Hepatocyte (in vitro differentiated cells): ENCODE results near the gene CEP55. TPM values are rescaled to one million over a fixed set of nuclear protein-coding genes. Genes with fewer than 3 reads are reported as not detected.

Experiments used
- DNase-seq: peaks from one replicate; pipeline ENCODE4 v3.0.0-alpha.2; 2016; ENCODE audit warnings: low spot score
- H2AFZ ChIP-seq: fragments of 200-600 bp; sonication (generic); 2 replicates; pipeline ENCODE4 v1.6.0; 2016; ENCODE audit warnings: antibody characterized with exemption, mild to moderate bottlenecking
- H3K27ac ChIP-seq: fragments of 200-600 bp; sonication (generic); 2 replicates; pipeline ENCODE4 v1.5.1; 2016; ENCODE audit warnings: mild to moderate bottlenecking
- H3K27me3 ChIP-seq: fragments of 200-600 bp; sonication (generic); 2 replicates; pipeline ENCODE4 v1.6.1; 2016
- H3K36me3 ChIP-seq: fragments of 200-600 bp; sonication (generic); replicated peaks from 2 replicates; pipeline ENCODE4 v1.5.1; 2016; ENCODE audit warnings: low read depth; ENCODE audit not compliant: insufficient read depth
- H3K4me1 ChIP-seq: fragments of 200-600 bp; sonication (generic); 2 replicates; pipeline ENCODE4 v1.5.1; 2016; ENCODE audit warnings: mild to moderate bottlenecking, moderate library complexity; ENCODE audit not compliant: insufficient read depth
- H3K4me2 ChIP-seq: fragments of 200-600 bp; sonication (generic); 2 replicates; pipeline ENCODE4 v1.6.0; 2016
- H3K4me3 ChIP-seq: fragments of 200-600 bp; sonication (generic); 2 replicates; pipeline ENCODE4 v1.5.1; 2016; ENCODE audit warnings: mild to moderate bottlenecking
- H3K79me2 ChIP-seq: fragments of 200-600 bp; sonication (generic); 2 replicates; pipeline ENCODE4 v1.6.0; 2017; ENCODE audit warnings: mild to moderate bottlenecking
- H3K9me2 ChIP-seq: fragments of 200-600 bp; sonication (generic); replicated peaks from 2 replicates; pipeline ENCODE4 v1.6.0; 2017; ENCODE audit warnings: mild to moderate bottlenecking; ENCODE audit not compliant: insufficient read depth
- H3K9me3 ChIP-seq: fragments of 200-600 bp; sonication (generic); 2 replicates; pipeline ENCODE4 v1.5.1; 2016; ENCODE audit warnings: low read depth, mild to moderate bottlenecking
- H4K20me1 ChIP-seq: fragments of 200-600 bp; sonication (generic); 2 replicates; pipeline ENCODE4 v1.6.0; 2016; ENCODE audit warnings: mild to moderate bottlenecking; ENCODE audit not compliant: insufficient read depth, poor library complexity, severe bottlenecking
- EZH2 ChIP-seq: fragments of 200-600 bp; sonication (generic); IDR thresholded peaks from 2 replicates; pipeline ENCODE4 v1.6.1; 2016; ENCODE audit warnings: antibody characterized with exemption, mild to moderate bottlenecking, borderline replicate concordance
- EZH2phosphoT487 ChIP-seq: fragments of 200-600 bp; sonication (generic); IDR thresholded peaks from one replicate; pipeline ENCODE4 v1.6.1; 2018; ENCODE audit warnings: antibody characterized with exemption, mild to moderate bottlenecking, low read depth, moderate library complexity; ENCODE audit not compliant: unreplicated experiment, severe bottlenecking
- WGBS: methylation state at CpG from one replicate; pipeline ENCODE4 v1.1.6; 2016; ENCODE audit warnings: low lambda C conversion rate; ENCODE audit errors: missing lambda C conversion rate; 5-methylcytosine and 5-hydroxymethylcytosine counted together
- polyA plus RNA-seq: library from polyadenylated mRNA; unstranded; fragments of >200 nt; fragmentation: Nextera tagmentation; extraction: Ambion mirVana; gene quantifications from 2 replicates; pipeline ENCODE4 v1.2.1, GENCODE V29; 2016
- total RNA-seq: library from RNA; depleted of rRNA; stranded (reverse); fragments of >200 nt; gene quantifications from 2 replicates; pipeline ENCODE4 v1.2.3, GENCODE V29; 2014
- TF ChIP-seq, protein P1 (sequence below): fragments of 200-600 bp; sonication (generic); IDR thresholded peaks from 2 replicates; pipeline ENCODE4 v1.5.1; 2016; ENCODE audit warnings: antibody characterized with exemption, mild to moderate bottlenecking; ENCODE audit not compliant: poor library complexity

The CEP55 gene
- total and polyA plus RNA-seq, 2 experiments from 2014 or later: 4.0 to 5.4 TPM

DNA sequence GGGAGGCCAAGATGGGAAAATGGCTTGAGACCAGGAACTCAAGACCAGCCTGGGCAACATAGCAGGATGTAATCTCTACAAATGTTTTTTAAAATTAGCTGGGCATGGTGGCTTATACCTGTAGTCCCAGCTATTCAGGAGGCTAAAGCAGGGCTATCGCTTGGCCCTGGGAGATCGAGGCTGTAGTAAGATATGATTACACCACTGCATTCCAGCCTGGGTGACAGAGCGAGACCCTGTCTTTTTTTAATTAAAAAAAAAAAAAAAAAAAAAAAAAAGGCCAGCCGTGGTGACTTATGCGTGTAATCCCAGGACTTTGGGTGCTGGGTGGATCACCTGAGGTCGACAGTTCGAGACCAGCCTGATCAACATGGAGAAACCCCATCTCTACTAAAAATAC lies 41.7 kb upstream of the CEP55 start:
- Histone ChIP-seq H2AFZ (no peak overlapping the region), H3K9me2 (no peaks in the 10 kb centered on the region), H3K79me2 (peaks cover 18% of the 10 kb centered on the region), H4K20me1 (no peaks in the 10 kb centered on the region), H3K4me2 (no peak overlapping the region), H3K4me1 (peaks cover 30% of the 10 kb centered on the region), H3K27ac (no peak overlapping the region), H3K27me3 (no peaks in the 10 kb centered on the region), H3K9me3 (no peaks in the 10 kb centered on the region), H3K36me3 (no peaks in the 10 kb centered on the region), H3K4me3 (no peak overlapping the region)
- 86% methylated on average over 6 of the region's 7 CpGs for WGBS
- DNase-seq: no peak
- TF ChIP-seq EZH2phosphoT487 (no peak), EZH2 (no peak)
- TF ChIP-seq, protein P1, sequence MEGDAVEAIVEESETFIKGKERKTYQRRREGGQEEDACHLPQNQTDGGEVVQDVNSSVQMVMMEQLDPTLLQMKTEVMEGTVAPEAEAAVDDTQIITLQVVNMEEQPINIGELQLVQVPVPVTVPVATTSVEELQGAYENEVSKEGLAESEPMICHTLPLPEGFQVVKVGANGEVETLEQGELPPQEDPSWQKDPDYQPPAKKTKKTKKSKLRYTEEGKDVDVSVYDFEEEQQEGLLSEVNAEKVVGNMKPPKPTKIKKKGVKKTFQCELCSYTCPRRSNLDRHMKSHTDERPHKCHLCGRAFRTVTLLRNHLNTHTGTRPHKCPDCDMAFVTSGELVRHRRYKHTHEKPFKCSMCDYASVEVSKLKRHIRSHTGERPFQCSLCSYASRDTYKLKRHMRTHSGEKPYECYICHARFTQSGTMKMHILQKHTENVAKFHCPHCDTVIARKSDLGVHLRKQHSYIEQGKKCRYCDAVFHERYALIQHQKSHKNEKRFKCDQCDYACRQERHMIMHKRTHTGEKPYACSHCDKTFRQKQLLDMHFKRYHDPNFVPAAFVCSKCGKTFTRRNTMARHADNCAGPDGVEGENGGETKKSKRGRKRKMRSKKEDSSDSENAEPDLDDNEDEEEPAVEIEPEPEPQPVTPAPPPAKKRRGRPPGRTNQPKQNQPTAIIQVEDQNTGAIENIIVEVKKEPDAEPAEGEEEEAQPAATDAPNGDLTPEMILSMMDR: no peak

DNA sequence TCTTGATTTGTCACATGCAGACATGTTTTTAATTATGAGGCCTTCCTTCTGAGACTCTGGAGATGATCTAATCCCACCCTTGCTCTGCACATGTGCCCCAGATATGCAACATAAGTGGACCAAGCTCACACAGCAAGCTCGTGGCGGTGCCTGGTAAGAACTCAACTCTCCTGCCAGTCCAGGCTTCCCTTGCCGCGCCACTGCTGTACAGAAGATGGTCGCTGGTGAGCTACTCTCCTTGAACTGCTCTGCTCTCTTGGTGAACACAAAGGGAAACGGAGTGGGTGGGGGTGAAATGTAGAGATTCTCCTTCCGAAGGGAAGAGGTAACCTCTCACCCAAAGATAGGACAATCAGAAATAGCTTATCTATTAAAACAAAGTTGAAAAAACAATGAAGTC lies 39.9 kb upstream of the CEP55 start:
- no peak for TF ChIP-seq EZH2phosphoT487
- no peak for TF ChIP-seq EZH2
- TF ChIP-seq, protein P1: no peak
- peak overlapping the region; percentile 56 for H3K27ac ChIP-seq
- H3K4me2 ChIP-seq: no peak overlapping the region
- H3K9me3 ChIP-seq: no peaks in the 10 kb centered on the region
- no peaks in the 10 kb centered on the region for H3K9me2 ChIP-seq
- H3K4me3 ChIP-seq: no peak overlapping the region
- no peaks in the 10 kb centered on the region for H4K20me1 ChIP-seq
- peaks cover 33% of the 10 kb centered on the region for H3K4me1 ChIP-seq
- H3K79me2 ChIP-seq: peaks cover 29% of the 10 kb centered on the region
- DNase-seq: no peak
- WGBS: 64% methylated on average over 7 of the region's 7 CpGs
- no peaks in the 10 kb centered on the region for H3K36me3 ChIP-seq
- no peaks in the 10 kb centered on the region for H3K27me3 ChIP-seq
- H2AFZ ChIP-seq: no peak overlapping the region

DNA sequence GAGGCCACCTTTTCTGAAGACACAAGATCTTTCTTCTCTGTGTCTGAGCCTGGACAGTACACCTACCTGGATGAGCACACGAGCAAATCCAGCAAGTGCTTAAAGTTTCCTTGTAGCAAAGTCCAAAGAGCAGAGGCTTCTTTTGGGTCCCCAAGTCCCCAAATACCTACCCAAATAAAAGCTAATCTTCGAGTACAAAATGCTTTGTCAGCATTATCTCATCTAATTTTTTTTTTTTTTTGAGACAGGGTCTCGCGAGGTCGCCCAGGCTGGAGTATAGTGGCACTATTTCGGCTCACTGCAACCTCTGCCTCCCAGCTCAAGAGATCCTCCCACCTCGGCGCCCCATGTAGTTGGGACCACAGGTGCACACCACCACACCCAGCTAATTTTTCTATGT lies 38.9 kb upstream of the CEP55 start:
- no peaks in the 10 kb centered on the region for H4K20me1 ChIP-seq
- H3K4me1 ChIP-seq: peaks cover 33% of the 10 kb centered on the region
- WGBS: 82% methylated on average over 8 of the region's 8 CpGs
- H2AFZ ChIP-seq: no peak overlapping the region
- peaks cover 39% of the 10 kb centered on the region for H3K79me2 ChIP-seq
- H3K9me2 ChIP-seq: no peaks in the 10 kb centered on the region
- no peak overlapping the region for H3K4me2 ChIP-seq
- H3K9me3 ChIP-seq: no peaks in the 10 kb centered on the region
- TF ChIP-seq EZH2 (no peak), EZH2phosphoT487 (no peak)
- TF ChIP-seq, protein P1: no peak
- no peak overlapping the region for H3K4me3 ChIP-seq
- H3K27ac ChIP-seq: peak overlapping the region; percentile 92
- H3K36me3 ChIP-seq: no peaks in the 10 kb centered on the region
- no peaks in the 10 kb centered on the region for H3K27me3 ChIP-seq
- no peak for DNase-seq

DNA sequence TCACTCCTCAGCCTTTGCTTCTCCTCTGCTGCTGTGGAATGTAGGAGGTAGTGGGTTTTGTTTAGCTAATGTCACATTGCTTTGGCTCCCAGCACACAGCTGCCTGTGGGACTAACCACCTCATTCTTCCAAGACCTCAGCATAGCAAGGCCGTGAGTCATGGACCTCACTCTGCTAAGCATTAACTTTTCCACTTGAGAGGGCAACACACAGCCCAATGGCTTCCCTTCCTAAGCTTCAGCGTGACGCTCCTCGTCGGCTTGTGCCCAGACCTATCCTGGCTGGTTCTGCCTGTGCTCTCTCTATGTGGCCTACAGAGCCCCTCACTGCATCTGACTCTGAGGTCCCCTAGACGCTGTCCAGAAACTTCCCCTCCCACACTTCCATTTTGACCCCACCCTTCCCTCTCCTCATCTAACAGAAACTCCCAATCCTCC lies 37.6 kb upstream of the CEP55 start:
- H3K4me1 ChIP-seq: peaks cover 37% of the 10 kb centered on the region
- no peak overlapping the region for H3K4me3 ChIP-seq
- DNase-seq: peak; percentile 92
- no peaks in the 10 kb centered on the region for H3K36me3 ChIP-seq
- peak overlapping the region; percentile 56 for H3K4me2 ChIP-seq
- H3K9me2 ChIP-seq: no peaks in the 10 kb centered on the region
- no peaks in the 10 kb centered on the region for H3K9me3 ChIP-seq
- peaks cover 42% of the 10 kb centered on the region for H3K79me2 ChIP-seq
- H3K27ac ChIP-seq: peak overlapping the region; percentile 92
- H3K27me3 ChIP-seq: no peaks in the 10 kb centered on the region
- WGBS: 27% methylated on average over 6 of the region's 6 CpGs
- H2AFZ ChIP-seq: no peak overlapping the region
- TF ChIP-seq EZH2 (no peak), EZH2phosphoT487 (no peak)
- TF ChIP-seq, protein P1: no peak
- no peaks in the 10 kb centered on the region for H4K20me1 ChIP-seq
